ENCODE measurements around the gene KCNA1. TPM values are rescaled to one million over a fixed set of nuclear protein-coding genes. Genes with fewer than 3 reads are reported as not detected.

KCNA1 gene
- total RNA-seq, 1 donor from 2014 or later: 0.27 TPM

DNA sequence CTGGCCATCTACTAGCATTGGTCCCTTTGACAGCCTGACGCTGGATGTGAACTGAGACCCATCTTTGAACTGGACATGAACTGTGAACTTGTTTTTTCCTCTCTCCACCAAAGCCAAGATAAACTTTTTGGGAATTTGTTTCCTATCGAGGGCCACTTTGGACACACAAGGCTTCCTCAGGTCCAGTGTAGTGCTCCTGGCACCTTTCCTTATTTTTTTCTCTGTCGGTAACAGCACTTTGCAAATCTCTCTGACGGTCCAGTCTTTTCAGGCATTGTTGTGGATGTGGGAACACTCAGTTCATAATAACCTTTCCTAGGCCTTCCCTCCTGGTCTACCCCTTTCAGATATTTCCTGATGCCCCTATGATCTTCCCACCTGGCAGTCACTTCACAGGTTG lies 5.0 kb downstream of the KCNA1 start:
- Mint-ChIP-seq H3K36me3 (ENCODE audit: low read depth, unreplicated experiment) (peaks cover 5% of the 10 kb centered on the region), H3K4me1 (ENCODE audit: low read depth, unreplicated experiment) (peaks cover 8% of the 10 kb centered on the region), H3K9me3 (ENCODE audit: unreplicated experiment) (peaks cover 6% of the 10 kb centered on the region), H3K27ac (ENCODE audit: unreplicated experiment) (no peak overlapping the region), H3K27me3 (ENCODE audit: low read depth, unreplicated experiment) (peaks cover 78% of the 10 kb centered on the region), H3K4me3 (ENCODE audit: unreplicated experiment) (no peak overlapping the region)
- H4K20me1 ChIP-seq (ENCODE audit: insufficient read depth, low read length): no peaks in the 10 kb centered on the region
- H3K9me3 ChIP-seq (ENCODE audit: insufficient read depth, low read depth, low read length): peaks cover 7% of the 10 kb centered on the region
- no peak overlapping the region for H3K9ac ChIP-seq (ENCODE audit: low read length)
- FAIRE-seq: no peak
- no peak overlapping the region for H3K4me2 ChIP-seq (ENCODE audit: low read length)
- H3K27ac ChIP-seq (ENCODE audit: low read depth, low read length): no peak overlapping the region
- no peak for DNase-seq (ENCODE audit: low read depth)
- H3K36me3 ChIP-seq (ENCODE audit: insufficient read depth, low read length): no peaks in the 10 kb centered on the region
- H3K4me3 ChIP-seq (ENCODE audit: insufficient read depth, low read depth, low read length): no peak overlapping the region
- no peak overlapping the region for H2AFZ ChIP-seq (ENCODE audit: low read depth, low read length)
- H3K79me2 ChIP-seq (ENCODE audit: insufficient read depth, low read length): no peaks in the 10 kb centered on the region
- peaks cover 48% of the 10 kb centered on the region for H3K27me3 ChIP-seq (ENCODE audit: insufficient read depth, low read length)
- H3K4me1 ChIP-seq (ENCODE audit: insufficient read depth, low read length): peaks cover 11% of the 10 kb centered on the region
- TF ChIP-seq, protein P1, sequence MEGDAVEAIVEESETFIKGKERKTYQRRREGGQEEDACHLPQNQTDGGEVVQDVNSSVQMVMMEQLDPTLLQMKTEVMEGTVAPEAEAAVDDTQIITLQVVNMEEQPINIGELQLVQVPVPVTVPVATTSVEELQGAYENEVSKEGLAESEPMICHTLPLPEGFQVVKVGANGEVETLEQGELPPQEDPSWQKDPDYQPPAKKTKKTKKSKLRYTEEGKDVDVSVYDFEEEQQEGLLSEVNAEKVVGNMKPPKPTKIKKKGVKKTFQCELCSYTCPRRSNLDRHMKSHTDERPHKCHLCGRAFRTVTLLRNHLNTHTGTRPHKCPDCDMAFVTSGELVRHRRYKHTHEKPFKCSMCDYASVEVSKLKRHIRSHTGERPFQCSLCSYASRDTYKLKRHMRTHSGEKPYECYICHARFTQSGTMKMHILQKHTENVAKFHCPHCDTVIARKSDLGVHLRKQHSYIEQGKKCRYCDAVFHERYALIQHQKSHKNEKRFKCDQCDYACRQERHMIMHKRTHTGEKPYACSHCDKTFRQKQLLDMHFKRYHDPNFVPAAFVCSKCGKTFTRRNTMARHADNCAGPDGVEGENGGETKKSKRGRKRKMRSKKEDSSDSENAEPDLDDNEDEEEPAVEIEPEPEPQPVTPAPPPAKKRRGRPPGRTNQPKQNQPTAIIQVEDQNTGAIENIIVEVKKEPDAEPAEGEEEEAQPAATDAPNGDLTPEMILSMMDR (IDR thresholded peaks at IDR 0.05; ENCODE audit: insufficient read depth, low read depth, low read length): no peak
- no peak for TF ChIP-seq EZH2 (IDR thresholded peaks at IDR 0.05; ENCODE audit: insufficient read depth, low read length)

DNA sequence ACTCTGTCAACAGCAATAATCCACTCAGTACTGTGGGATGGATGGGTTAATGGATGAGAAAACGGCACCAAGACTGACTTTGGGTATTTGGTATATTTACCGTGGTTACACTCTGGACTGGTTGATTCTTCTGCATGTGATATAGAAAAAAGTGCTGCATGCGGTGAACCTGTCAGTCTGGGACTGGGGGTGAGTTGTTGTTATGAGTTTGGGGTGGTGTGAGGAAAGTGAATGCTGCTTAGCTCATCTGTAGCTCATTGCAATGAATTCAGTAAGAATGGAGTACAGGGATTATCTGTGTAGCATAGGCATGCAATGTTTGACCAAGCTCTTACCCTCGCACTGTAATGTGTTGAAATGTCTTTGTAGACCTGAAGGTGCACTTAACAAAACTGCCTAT lies 6.0 kb downstream of the KCNA1 start:
- Histone ChIP-seq H3K4me3 (ENCODE audit: insufficient read depth, low read depth, low read length) (no peak overlapping the region), H3K9ac (ENCODE audit: low read length) (no peak overlapping the region), H2AFZ (ENCODE audit: low read depth, low read length) (no peak overlapping the region), H3K27ac (ENCODE audit: low read depth, low read length) (no peak overlapping the region), H3K36me3 (ENCODE audit: insufficient read depth, low read length) (no peaks in the 10 kb centered on the region), H3K4me2 (ENCODE audit: low read length) (no peak overlapping the region), H3K27me3 (ENCODE audit: insufficient read depth, low read length) (peaks cover 48% of the 10 kb centered on the region), H3K4me1 (ENCODE audit: insufficient read depth, low read length) (peaks cover 2% of the 10 kb centered on the region), H3K9me3 (ENCODE audit: insufficient read depth, low read depth, low read length) (peaks cover 7% of the 10 kb centered on the region), H3K79me2 (ENCODE audit: insufficient read depth, low read length) (no peaks in the 10 kb centered on the region), H4K20me1 (ENCODE audit: insufficient read depth, low read length) (no peaks in the 10 kb centered on the region)
- TF ChIP-seq EZH2 (IDR thresholded peaks at IDR 0.05; ENCODE audit: insufficient read depth, low read length): no peak
- TF ChIP-seq, protein P1 (IDR thresholded peaks at IDR 0.05; ENCODE audit: insufficient read depth, low read depth, low read length): no peak
- Mint-ChIP-seq H3K4me1 (ENCODE audit: low read depth, unreplicated experiment) (peaks cover 6% of the 10 kb centered on the region), H3K4me3 (ENCODE audit: unreplicated experiment) (no peak overlapping the region), H3K27me3 (ENCODE audit: low read depth, unreplicated experiment) (peaks cover 76% of the 10 kb centered on the region), H3K27ac (ENCODE audit: unreplicated experiment) (no peak overlapping the region), H3K9me3 (ENCODE audit: unreplicated experiment) (peaks cover 6% of the 10 kb centered on the region), H3K36me3 (ENCODE audit: low read depth, unreplicated experiment) (peaks cover 5% of the 10 kb centered on the region)
- DNase-seq (ENCODE audit: low read depth): no peak
- FAIRE-seq: no peak

DNA sequence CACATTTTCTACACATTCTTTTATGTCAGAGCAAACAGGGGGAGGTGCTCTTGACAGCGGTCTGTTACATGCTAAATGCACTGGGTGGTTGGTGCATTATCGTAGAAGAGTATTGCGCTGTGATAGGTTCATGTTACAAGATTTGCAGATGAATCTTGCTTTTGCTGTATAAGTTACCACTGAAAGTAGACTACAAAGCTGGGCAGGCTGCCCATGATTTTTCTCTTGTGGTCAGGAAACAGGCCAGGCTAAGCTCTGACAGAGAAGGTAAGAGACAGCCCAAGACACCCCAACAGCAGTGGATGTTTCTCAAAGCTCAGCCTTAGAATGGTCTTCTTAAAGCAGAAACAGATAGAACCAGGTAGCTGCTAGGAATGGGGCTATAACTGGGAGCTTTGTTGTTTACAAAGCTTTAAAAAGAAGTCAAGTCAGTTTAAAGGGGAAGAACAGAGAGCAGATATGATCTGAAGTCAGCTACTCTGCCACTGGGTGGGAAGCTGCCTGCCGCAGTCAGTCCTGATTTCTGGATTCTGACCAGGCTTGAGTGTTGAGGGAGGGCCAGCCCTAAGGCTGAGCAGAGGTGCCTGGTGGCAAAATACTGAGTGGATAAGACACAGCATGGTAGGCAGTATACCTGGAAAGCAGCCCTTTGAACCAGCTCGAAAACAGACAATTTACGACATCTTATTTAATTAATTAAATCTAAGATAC lies 9.4 kb downstream of the KCNA1 start:
- H3K4me1 Mint-ChIP-seq (ENCODE audit: low read depth, unreplicated experiment): peaks cover 6% of the 10 kb centered on the region
- H3K4me3 Mint-ChIP-seq (ENCODE audit: unreplicated experiment): no peak overlapping the region

More for the DNA sequence above, 9.4 kb downstream of the KCNA1 start:
- Histone ChIP-seq H3K4me3 (ENCODE audit: insufficient read depth, low read depth, low read length) (no peak overlapping the region), H4K20me1 (ENCODE audit: insufficient read depth, low read length) (no peaks in the 10 kb centered on the region), H3K9me3 (ENCODE audit: insufficient read depth, low read depth, low read length) (no peaks in the 10 kb centered on the region), H3K27ac (ENCODE audit: low read depth, low read length) (no peak overlapping the region), H3K4me2 (ENCODE audit: low read length) (peak overlapping the region; percentile 19), H3K9ac (ENCODE audit: low read length) (no peak overlapping the region), H3K4me1 (ENCODE audit: insufficient read depth, low read length) (no peaks in the 10 kb centered on the region), H3K36me3 (ENCODE audit: insufficient read depth, low read length) (no peaks in the 10 kb centered on the region), H3K79me2 (ENCODE audit: insufficient read depth, low read length) (no peaks in the 10 kb centered on the region), H2AFZ (ENCODE audit: low read depth, low read length) (no peak overlapping the region), H3K27me3 (ENCODE audit: insufficient read depth, low read length) (peaks cover 27% of the 10 kb centered on the region)
- TF ChIP-seq, protein P1 (IDR thresholded peaks at IDR 0.05; ENCODE audit: insufficient read depth, low read depth, low read length): no peak
- TF ChIP-seq EZH2 (IDR thresholded peaks at IDR 0.05; ENCODE audit: insufficient read depth, low read length): no peak
- H3K9me3 Mint-ChIP-seq (ENCODE audit: unreplicated experiment): no peaks in the 10 kb centered on the region
- no peak for FAIRE-seq
- no peaks in the 10 kb centered on the region for H3K36me3 Mint-ChIP-seq (ENCODE audit: low read depth, unreplicated experiment)
- H3K27ac Mint-ChIP-seq (ENCODE audit: unreplicated experiment): no peak overlapping the region
- H3K27me3 Mint-ChIP-seq (ENCODE audit: low read depth, unreplicated experiment): peaks cover 63% of the 10 kb centered on the region
- DNase-seq (ENCODE audit: low read depth): peak; percentile 65
